ENCODE data around the gene JAG1. TPM values are rescaled to one million over a fixed set of nuclear protein-coding genes. Genes with fewer than 3 reads are reported as not detected.

The JAG1 gene
- total RNA-seq, 4 donors from 2014 or later = 89.6 to 182 (median 123) TPM

DNA sequence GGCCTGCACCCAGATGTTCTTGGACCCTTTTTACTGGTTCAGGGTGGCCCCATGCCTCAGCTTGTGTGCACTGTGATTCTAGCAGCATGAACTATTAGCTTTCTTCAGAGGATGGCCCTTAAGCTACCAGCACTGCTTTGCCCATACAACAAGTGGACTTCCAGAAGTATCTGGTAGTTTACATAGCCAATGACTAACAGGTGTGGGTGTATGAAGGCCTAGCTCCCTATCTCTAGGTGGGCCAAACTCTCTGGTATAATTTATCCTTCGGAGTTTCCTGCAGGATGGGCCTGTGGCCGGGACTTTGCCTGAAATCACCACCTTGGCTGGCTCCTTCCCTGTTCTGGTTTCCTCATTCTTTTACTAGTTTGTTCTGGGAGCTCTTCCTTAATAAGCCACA, 26.1 kb upstream of the JAG1 start:
- no peak overlapping the region for H3K4me3 ChIP-seq
- WGBS, 2 donors = 70 to 77% methylated on average over 2 of the region's 2 CpGs
- H3K4me1 ChIP-seq = peaks cover 0 to 7% (median 0%) of the 10 kb centered on the region in 3 donors
- H3K27ac ChIP-seq = no peak overlapping the region
- no peak for DNase-seq
- H3K36me3 ChIP-seq = no peaks in the 10 kb centered on the region
- TF ChIP-seq, protein P1, sequence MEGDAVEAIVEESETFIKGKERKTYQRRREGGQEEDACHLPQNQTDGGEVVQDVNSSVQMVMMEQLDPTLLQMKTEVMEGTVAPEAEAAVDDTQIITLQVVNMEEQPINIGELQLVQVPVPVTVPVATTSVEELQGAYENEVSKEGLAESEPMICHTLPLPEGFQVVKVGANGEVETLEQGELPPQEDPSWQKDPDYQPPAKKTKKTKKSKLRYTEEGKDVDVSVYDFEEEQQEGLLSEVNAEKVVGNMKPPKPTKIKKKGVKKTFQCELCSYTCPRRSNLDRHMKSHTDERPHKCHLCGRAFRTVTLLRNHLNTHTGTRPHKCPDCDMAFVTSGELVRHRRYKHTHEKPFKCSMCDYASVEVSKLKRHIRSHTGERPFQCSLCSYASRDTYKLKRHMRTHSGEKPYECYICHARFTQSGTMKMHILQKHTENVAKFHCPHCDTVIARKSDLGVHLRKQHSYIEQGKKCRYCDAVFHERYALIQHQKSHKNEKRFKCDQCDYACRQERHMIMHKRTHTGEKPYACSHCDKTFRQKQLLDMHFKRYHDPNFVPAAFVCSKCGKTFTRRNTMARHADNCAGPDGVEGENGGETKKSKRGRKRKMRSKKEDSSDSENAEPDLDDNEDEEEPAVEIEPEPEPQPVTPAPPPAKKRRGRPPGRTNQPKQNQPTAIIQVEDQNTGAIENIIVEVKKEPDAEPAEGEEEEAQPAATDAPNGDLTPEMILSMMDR (IDR thresholded peaks at IDR 0.05) = no peak
- no peak for TF ChIP-seq POLR2A (IDR thresholded peaks at IDR 0.05)
- no peaks in the 10 kb centered on the region for H3K27me3 ChIP-seq
- intact Hi-C loops (cut with DNase I) = no loop called here
- no peaks in the 10 kb centered on the region for H3K9me3 ChIP-seq

DNA sequence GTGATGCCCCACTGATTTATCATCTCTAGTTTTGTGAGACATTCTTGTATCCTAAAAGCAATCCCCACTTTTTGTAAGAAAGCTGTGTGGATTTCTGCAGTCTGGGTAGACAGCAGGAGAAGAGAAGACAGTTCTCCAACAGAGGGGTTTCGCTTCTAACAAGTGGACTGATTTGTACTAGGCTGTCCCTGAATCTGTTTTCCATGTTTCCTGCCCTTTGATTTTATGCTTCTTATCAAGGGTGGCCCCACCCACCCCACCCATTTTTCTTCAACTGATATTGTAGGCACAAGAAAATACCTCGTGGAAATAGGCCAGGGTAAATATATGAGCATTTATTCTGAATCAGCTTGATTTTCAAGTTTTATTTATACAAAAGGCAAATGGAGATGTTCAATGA, 25.7 kb upstream of the JAG1 start:
- TF ChIP-seq, protein P1 (IDR thresholded peaks at IDR 0.05) = no peak
- no peak for TF ChIP-seq POLR2A (IDR thresholded peaks at IDR 0.05)
- intact Hi-C loops (cut with DNase I) = no loop called here

DNA sequence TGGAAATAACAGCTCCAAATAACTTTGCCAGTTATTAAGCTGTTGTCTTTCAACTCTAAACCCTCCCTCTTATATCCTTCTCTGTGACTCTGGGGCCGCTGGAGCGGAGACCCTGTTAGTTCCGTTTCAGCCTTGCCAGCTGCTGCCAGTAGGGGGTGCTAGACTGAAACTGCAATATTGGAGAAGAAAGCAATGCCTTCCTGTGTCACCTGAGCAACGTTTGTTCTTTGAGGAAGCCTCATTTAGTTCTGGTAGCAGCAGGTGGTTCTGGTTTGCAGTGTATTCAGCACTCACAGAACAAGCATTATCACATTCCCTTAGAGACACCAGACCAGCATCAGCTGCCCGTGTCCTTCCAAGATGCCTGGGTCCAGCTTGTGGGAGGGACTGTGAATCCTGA, 22.9 kb upstream of the JAG1 start:
- TF ChIP-seq POLR2A (IDR thresholded peaks at IDR 0.05) = no peak
- TF ChIP-seq, protein P1 (IDR thresholded peaks at IDR 0.05) = peak in 4 of 6 experiments; percentile 8 to 49 (median 26)
- H3K36me3 ChIP-seq = no peaks in the 10 kb centered on the region
- no peak overlapping the region for H3K4me3 ChIP-seq
- H3K27me3 ChIP-seq = no peaks in the 10 kb centered on the region
- peaks cover 0 to 7% (median 0%) of the 10 kb centered on the region in 3 donors for H3K4me1 ChIP-seq
- H3K27ac ChIP-seq = no peak overlapping the region
- 80% methylated on average over 5 of the region's 5 CpGs for WGBS, 2 donors
- DNase-seq = no peak
- intact Hi-C loops (cut with DNase I) = no loop called here
- no peaks in the 10 kb centered on the region for H3K9me3 ChIP-seq

More for the DNA sequence above, 25.7 kb upstream of the JAG1 start:
- WGBS, 2 donors = 50% methylated on average over 2 of the region's 2 CpGs
- no peak overlapping the region for H3K4me3 ChIP-seq
- DNase-seq = no peak
- H3K9me3 ChIP-seq = no peaks in the 10 kb centered on the region
- H3K27ac ChIP-seq = no peak overlapping the region
- H3K4me1 ChIP-seq = peaks cover 0 to 7% (median 0%) of the 10 kb centered on the region in 3 donors
- no peaks in the 10 kb centered on the region for H3K27me3 ChIP-seq
- H3K36me3 ChIP-seq = no peaks in the 10 kb centered on the region

DNA sequence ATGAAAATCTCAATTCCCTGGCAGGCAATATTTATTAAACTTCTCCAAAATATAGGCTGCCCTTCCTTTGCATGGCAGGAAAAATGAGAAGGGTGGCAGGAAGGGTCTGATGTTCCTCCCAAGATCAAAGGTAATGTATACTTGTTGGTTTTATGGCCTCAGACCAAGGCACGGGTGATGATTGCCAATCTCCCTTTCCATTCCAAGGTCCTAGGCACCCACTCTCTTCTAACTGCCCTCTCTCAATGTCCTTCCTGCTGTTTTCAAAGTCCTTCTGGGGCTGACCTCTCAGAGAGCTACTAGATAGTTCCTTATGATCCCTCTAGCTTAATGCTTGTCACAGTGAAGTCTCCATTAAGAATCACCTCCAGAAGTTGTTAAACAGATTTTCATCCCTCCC, 15.6 kb upstream of the JAG1 start:
- Histone ChIP-seq H3K27ac (no peak overlapping the region), H3K4me3 (no peak overlapping the region), H3K4me1 (peaks cover 0 to 14% (median 0%) of the 10 kb centered on the region in 3 donors), H3K36me3 (no peaks in the 10 kb centered on the region), H3K9me3 (no peaks in the 10 kb centered on the region), H3K27me3 (no peaks in the 10 kb centered on the region)
- intact Hi-C loops (cut with DNase I) = no loop called here
- no peak for DNase-seq
- no peak for TF ChIP-seq POLR2A (IDR thresholded peaks at IDR 0.05)
- TF ChIP-seq, protein P1 (IDR thresholded peaks at IDR 0.05) = no peak
- WGBS, 2 donors = 64 to 77% methylated on average over 1 of the region's 1 CpG

DNA sequence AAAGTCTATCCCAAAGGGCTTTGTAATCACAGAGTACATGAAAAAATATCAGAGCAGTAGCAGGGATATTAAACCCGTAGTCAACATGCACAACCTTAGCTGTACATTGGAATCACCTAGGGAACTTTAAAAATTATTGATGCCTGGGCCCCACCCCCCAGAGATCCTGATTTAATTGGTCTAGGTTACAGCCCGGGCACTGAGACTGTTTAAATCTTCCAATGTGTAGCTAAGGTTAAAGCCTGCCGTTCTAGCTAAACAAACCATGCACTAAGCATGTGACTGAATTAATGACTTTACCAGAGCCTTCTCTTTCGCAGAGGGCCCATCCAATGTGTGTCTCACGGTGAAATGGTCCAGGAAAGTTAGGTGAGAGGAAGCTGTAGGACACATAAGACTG, 14.1 kb upstream of the JAG1 start:
- intact Hi-C loops (cut with DNase I) = no loop called here
- no peak overlapping the region for H3K27ac ChIP-seq
- no peaks in the 10 kb centered on the region for H3K36me3 ChIP-seq
- TF ChIP-seq, protein P1 (IDR thresholded peaks at IDR 0.05) = no peak
- no peak for TF ChIP-seq POLR2A (IDR thresholded peaks at IDR 0.05)
- H3K9me3 ChIP-seq = no peaks in the 10 kb centered on the region
- H3K4me3 ChIP-seq = no peak overlapping the region
- peaks cover 0 to 14% (median 0%) of the 10 kb centered on the region in 3 donors for H3K4me1 ChIP-seq
- WGBS, 2 donors = 68 to 95% methylated on average over 5 of the region's 5 CpGs
- H3K27me3 ChIP-seq = no peaks in the 10 kb centered on the region
- no peak for DNase-seq
